ENCODE measurements around the gene ENDOG. TPM values are rescaled to one million over a fixed set of nuclear protein-coding genes. Genes with fewer than 3 reads are reported as not detected.

Gene ENDOG
- total and polyA plus RNA-seq, 12 donors = 40.9 to 98.8 (median 52.2) TPM

GRCh38 chr9:128828719-128829452 is 10.6 kb downstream of the ENDOG start:
- H3K27ac ChIP-seq = peak overlapping the region in 9 of 10 donors; percentile 77 to 90 (median 82)
- no peaks in the 10 kb centered on the region for H3K27me3 ChIP-seq
- no peak for DNase-seq
- peaks cover 5 to 25% (median 15%) of the 10 kb centered on the region in 9 donors for H3K4me1 ChIP-seq
- peak overlapping the region; percentile 75 to 100 (median 90) for H3K4me3 ChIP-seq
- ATAC-seq = peak in 1 of 8 donors; percentile 1
- WGBS, 2 donors = 33 to 35% methylated on average over 18 of the region's 18 CpGs
- intact Hi-C loops (cut with DNase I) = no loop called here
- H3K36me3 ChIP-seq = peaks cover 0 to 56% (median 20%) of the 10 kb centered on the region in 9 donors
- no peak for TF ChIP-seq CTCF (IDR thresholded peaks at IDR 0.05)
- no peaks in the 10 kb centered on the region for H3K9me3 ChIP-seq

DNA sequence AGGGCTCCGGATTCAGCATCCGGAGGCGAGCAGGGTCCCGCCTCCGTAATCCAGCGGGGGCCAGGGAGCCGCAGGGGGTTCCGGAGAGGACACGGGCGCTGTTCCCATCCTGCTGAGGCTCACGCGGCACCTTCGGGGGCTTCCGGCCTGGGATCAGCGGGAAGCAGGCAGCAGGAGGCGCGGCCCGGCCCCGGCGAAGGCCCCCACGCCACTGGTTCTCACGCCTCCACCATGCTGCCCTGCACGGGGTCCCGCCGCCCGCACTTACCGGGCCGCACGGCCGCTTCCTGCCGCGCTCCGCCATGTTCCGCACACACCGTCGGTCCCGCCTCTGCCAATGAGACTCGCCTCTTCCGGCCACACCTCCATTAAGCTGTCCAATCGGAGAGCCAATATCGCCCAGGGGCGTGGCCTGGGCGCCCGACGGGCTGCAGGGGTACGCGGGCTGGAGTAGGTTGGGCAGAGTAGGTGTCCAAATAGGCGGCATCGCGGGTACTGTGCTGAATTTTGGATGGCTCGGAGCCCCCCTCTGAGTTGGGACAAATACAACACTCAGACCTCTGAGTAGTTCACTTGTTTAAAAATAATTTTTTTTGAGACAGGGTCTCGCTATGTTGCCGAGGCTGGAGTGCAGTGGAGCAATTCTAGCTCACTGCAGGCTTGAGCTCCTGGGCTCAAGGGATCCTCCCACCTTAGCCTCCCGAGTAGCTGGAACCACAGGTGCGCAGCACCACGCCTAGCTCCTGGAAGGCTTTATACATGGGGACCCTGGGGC is 11.4 kb downstream of the ENDOG start, which contains the start of gene SPOUT1:
Gene SPOUT1 (minus strand): TSS at position 318 of the 775 bp plus-strand sequence. CDS start 14 bp downstream, at position 304.
- WGBS, 2 donors = 1 to 2% methylated on average over 56 of the region's 56 CpGs
- ATAC-seq (peak; percentile 97 to 100 (median 99)), DNase-seq (peak; percentile 93)
- intact Hi-C loops (cut with DNase I) = no loop called here
- H3K9me3 ChIP-seq = no peaks in the 10 kb centered on the region
- peak within 1 kb of the TSS; percentile 75 to 100 (median 90) for H3K4me3 ChIP-seq
- TF ChIP-seq CTCF (IDR thresholded peaks at IDR 0.05) = no peak
- peaks cover 5 to 25% (median 15%) of the 10 kb centered on the region in 9 donors for H3K4me1 ChIP-seq
- no peaks in the 10 kb centered on the region for H3K27me3 ChIP-seq
- peaks cover 0 to 52% (median 18%) of the 10 kb centered on the region in 9 donors for H3K36me3 ChIP-seq
- peak within 1 kb of the TSS in 9 of 10 donors; percentile 77 to 90 (median 82) for H3K27ac ChIP-seq

DNA sequence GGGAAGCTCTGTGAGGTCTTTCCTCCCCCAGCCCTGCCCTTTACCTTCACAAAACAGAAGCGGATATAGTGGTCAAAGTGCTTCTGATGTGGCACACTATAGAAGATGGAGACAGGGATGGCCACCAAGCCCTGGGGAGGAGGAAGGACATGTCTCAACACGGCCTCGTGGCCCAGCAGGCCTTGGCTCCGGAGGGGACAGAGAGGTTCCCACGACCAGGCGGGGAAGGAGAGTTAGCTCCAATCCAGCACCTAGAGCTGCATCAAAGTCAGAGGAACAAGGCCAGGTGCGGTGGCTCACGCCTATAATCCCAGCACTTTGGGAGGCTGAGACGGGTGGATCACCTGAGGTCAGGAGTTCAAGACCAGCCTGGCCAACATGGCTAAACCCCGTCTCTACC is 15.4 kb downstream of the ENDOG start:
- H3K4me3 ChIP-seq = no peak overlapping the region
- intact Hi-C loops (cut with DNase I) = no loop called here
- no peaks in the 10 kb centered on the region for H3K9me3 ChIP-seq
- H3K27me3 ChIP-seq = no peaks in the 10 kb centered on the region
- 93 to 95% methylated on average over 10 of the region's 10 CpGs for WGBS, 2 donors
- ATAC-seq = no peak
- TF ChIP-seq CTCF (IDR thresholded peaks at IDR 0.05) = no peak
- no peak overlapping the region for H3K27ac ChIP-seq
- peaks cover 4 to 14% (median 12%) of the 10 kb centered on the region in 9 donors for H3K4me1 ChIP-seq
- H3K36me3 ChIP-seq = peaks cover 0 to 28% (median 0%) of the 10 kb centered on the region in 9 donors
- no peak for DNase-seq

Data from heart right ventricle (tissue), 16 donors.